ENCODE data around the gene ITSN2.
A peak's percentile ranks its signal among the peaks of the same experiment; 100 is the strongest.

The ITSN2 gene

GRCh38 chr2:24262421-24262970, 97.8 kb downstream of the ITSN2 start:
- DNase-seq: peak; percentile 74

GRCh38 chr2:24261441-24261840, 98.9 kb downstream of the ITSN2 start:
- no peak for DNase-seq

- DNase-seq: no peak
Observed at GRCh38 chr2:24259316-24259715, 101.0 kb downstream of the ITSN2 start.

- no peak for DNase-seq
Observed at GRCh38 chr2:24258718-24259117, 101.6 kb downstream of the ITSN2 start.

DNA sequence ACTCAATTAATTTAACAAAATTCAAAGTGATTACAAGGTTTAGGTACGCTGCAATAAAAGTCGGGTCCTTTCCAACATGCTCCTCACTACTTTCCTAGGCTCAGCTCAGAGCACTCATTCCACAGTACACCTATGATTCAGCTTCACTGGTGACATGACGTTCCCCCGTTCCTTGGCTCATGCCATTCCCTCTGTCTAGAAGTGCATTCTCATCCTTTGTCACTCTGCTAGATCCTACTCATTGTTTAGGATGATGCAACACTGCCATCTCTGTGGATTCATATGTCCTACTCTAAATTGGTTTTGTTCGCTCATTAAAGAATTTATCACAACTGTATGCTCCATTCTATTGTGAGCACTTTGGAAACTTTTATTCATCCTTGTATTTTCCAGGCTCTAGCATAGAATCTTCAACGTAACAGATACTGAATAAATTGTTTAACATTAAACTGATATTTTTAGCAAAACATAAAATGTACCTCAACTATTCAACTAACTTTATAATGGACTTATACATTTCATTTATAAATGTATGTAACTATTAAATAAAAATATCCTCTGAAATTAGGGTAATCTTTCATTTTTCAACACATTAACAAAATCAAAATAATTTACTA, 106.9 kb downstream of the ITSN2 start:
- DNase-seq: peak; percentile 20

- no peak for DNase-seq
Observed at GRCh38 chr2:24247592-24247991, 112.7 kb downstream of the ITSN2 start.

- DNase-seq: no peak
Observed at GRCh38 chr2:24247164-24247563, 113.2 kb downstream of the ITSN2 start.

- DNase-seq: no peak
Observed at GRCh38 chr2:24245986-24246776, 114.2 kb downstream of the ITSN2 start.

GRCh38 chr2:24241528-24241927, 118.8 kb downstream of the ITSN2 start:
- no peak for DNase-seq

DNA sequence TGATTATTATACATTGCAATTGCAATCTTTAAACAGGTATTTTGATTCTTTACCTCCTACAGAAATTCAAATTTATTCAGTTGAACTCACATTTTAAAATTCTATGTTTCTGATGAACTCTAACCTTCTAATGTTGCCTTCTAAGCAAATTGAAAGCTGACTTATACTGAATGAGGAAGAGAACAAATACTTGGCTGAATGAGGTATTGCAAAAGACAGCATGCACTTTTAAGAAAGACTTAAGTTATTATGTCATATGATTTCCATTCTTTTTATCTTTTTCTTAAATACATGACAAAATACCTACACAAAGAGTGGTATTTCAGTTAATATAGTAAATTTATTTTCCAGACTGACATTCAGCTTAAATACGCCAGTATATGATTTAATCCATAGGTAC, 120.8 kb downstream of the ITSN2 start:
- no peak for DNase-seq

DNA sequence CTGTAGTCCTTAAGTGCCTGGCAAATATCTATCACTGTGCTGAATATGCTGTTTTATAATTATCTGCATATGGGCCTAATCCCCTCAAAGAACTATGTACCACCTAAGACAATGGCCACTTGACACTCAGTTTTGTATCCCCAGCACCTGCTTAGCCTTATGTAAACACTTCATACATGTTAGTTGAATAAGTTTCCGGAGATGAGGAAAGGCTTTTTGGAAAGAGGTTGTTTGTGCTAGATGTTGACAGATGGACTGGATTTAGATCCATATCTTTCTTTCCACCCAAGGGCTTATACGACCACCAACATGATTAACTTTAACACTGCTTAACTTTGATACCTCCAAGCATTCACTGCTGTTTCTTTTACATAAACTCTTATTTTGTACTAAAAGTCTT, 122.2 kb downstream of the ITSN2 start:
- no peak for DNase-seq

- DNase-seq: no peak
Observed at GRCh38 chr2:24237313-24237712, 123.0 kb downstream of the ITSN2 start.

DNA sequence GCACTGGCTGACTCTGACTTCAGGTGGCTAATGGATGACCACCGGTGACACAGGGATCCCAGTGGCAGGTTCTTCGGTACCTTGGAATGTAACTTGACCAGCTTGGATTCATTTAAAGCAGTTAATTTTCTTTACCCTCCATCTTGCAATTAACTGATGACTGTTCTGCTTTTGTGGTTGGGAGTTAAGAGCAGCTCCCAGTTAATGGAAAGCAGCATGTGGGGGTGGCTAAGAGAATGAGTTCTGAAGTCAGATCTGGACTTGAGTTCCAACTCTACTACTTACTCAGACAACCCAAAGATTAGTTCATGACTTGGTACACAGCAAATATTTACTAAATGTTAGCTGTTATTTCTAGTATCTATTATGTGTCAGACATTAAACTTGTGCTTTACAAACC, 127.0 kb downstream of the ITSN2 start:
- no peak for DNase-seq

- DNase-seq: peak; percentile 58
Observed at GRCh38 chr2:24231461-24231881, 128.9 kb downstream of the ITSN2 start.

DNA sequence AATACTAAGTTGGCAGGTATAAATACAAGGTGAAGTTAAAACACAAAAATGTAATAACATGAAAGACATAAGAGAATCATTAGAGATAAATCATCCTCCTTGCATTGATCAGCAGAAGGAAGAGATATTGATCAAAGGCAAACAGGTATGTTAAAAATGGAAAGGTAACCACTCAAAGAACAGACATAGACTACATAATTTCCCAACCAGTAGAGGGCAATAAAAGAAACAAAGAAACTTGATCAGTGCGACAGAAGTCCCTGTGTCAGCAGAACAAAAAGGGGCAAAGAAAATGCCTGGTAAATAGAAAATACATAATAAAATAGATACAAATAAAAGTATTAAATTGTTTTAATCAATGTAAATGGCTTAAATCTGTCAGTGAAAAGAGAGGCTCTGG, 131.9 kb downstream of the ITSN2 start:
- no peak for DNase-seq

GRCh38 chr2:24225499-24226242, 134.7 kb downstream of the ITSN2 start:
- no peak for DNase-seq

GRCh38 chr2:24222946-24223345, 137.4 kb downstream of the ITSN2 start:
- no peak for DNase-seq

GRCh38 chr2:24221343-24222050, 138.8 kb downstream of the ITSN2 start:
- no peak for DNase-seq

GRCh38 chr2:24220554-24221291, 139.6 kb downstream of the ITSN2 start:
- DNase-seq: no peak

DNA sequence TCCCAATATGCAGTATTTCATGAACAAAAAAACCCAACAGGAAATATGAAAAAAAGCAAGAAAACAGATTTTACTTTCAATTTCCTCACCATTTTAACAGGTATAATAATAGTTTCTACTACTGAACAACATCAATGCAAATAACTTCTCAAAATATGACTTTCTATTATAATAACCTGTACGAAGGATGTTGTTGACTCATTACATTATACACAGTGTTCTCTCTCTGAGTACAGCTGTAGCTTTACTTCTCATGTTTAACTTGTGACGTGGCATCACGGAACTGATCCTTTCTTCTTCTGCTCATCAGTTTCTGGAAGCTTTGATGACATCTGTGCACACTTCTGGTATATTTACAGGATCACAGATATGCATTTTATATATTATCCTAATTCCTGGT, 145.5 kb downstream of the ITSN2 start:
- no peak for DNase-seq

DNA sequence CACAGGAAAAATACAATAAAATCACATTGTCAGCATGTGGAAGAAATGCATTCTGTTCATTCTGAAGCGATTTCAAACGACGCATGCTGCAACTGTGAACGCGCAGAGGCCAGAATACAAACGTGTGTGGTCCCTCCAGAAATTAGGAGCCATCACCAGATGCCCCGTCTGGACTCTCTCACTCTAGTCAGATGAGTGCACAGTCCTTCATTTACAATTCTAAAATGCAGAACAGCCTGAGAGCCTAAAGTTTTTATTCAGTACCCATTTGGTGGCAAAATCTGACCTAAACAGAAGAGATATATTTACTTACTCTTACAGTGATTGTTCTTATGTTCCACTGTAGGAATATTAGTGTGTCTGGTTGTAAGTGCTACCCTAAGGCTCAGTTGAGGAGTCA, 148.9 kb downstream of the ITSN2 start:
- no peak for DNase-seq

- DNase-seq: no peak
Observed at GRCh38 chr2:24210723-24211122, 149.6 kb downstream of the ITSN2 start.
